WERI-Rb-1 (cell line): ENCODE measurements around the gene ACSM6.
A peak's percentile ranks its signal among the peaks of the same experiment; 100 is the strongest.

Source experiments
- DNase-seq: peaks from one replicate; pipeline ENCODE4 v3.0.0-alpha.2; 2020
- H3K27ac ChIP-seq: fragments of 250-450 bp; sonication (Bioruptor Pico); 2 replicates; pipeline ENCODE4 v1.5.1; 2020; ENCODE audit warnings: mild to moderate bottlenecking, moderate library complexity
- H3K27me3 ChIP-seq: fragments of 250-450 bp; sonication (Bioruptor Pico); 2 replicates; pipeline ENCODE4 v1.5.1; 2021; ENCODE audit warnings: mild to moderate bottlenecking, low read depth, moderate library complexity; ENCODE audit not compliant: insufficient read depth, severe bottlenecking
- H3K36me3 ChIP-seq: fragments of 250-450 bp; sonication (Bioruptor Pico); 2 replicates; pipeline ENCODE4 v1.5.1; 2020; ENCODE audit warnings: mild to moderate bottlenecking, moderate library complexity
- H3K4me3 ChIP-seq: 2 replicates; pipeline ENCODE4 v1.5.1; 2011; ENCODE audit warnings: low read depth, mild to moderate bottlenecking, control low read depth, low read length
- H3K9me3 ChIP-seq: fragments of 250-450 bp; sonication (Bioruptor Pico); 2 replicates; pipeline ENCODE4 v1.5.1; 2021; ENCODE audit warnings: mild to moderate bottlenecking, moderate library complexity; ENCODE audit not compliant: severe bottlenecking
- CTCF ChIP-seq: IDR thresholded peaks from 2 replicates; pipeline ENCODE4 v1.5.1; 2011; ENCODE audit warnings: low read depth, mild to moderate bottlenecking, control low read depth, inconsistent platforms, low read length

The ACSM6 gene

GRCh38 chr10:95240811-95241210, 46.8 kb downstream of the ACSM6 start:
- no peak for TF ChIP-seq CTCF
- no peak for DNase-seq
- peaks cover 79% of the 10 kb centered on the region for H3K36me3 ChIP-seq
- H3K27ac ChIP-seq = no peak overlapping the region
- no peaks in the 10 kb centered on the region for H3K27me3 ChIP-seq
- no peaks in the 10 kb centered on the region for H3K9me3 ChIP-seq
- no peak overlapping the region for H3K4me3 ChIP-seq

GRCh38 chr10:95241533-95241932, 47.5 kb downstream of the ACSM6 start:
- TF ChIP-seq CTCF = no peak
- H3K36me3 ChIP-seq = peaks cover 80% of the 10 kb centered on the region
- H3K27me3 ChIP-seq = no peaks in the 10 kb centered on the region
- DNase-seq = no peak
- no peak overlapping the region for H3K27ac ChIP-seq
- no peak overlapping the region for H3K4me3 ChIP-seq
- H3K9me3 ChIP-seq = no peaks in the 10 kb centered on the region

- H3K36me3 ChIP-seq = peaks cover 79% of the 10 kb centered on the region
- H3K27me3 ChIP-seq = no peaks in the 10 kb centered on the region
- peak; percentile 43 for DNase-seq
- peak; percentile 78 for TF ChIP-seq CTCF
- no peak overlapping the region for H3K27ac ChIP-seq
- H3K4me3 ChIP-seq = no peak overlapping the region
- H3K9me3 ChIP-seq = no peaks in the 10 kb centered on the region
Measured at GRCh38 chr10:95242581-95243317, 48.7 kb downstream of the ACSM6 start.

- no peak for TF ChIP-seq CTCF
- DNase-seq = no peak
- no peaks in the 10 kb centered on the region for H3K27me3 ChIP-seq
- no peak overlapping the region for H3K27ac ChIP-seq
- H3K36me3 ChIP-seq = peaks cover 74% of the 10 kb centered on the region
- H3K9me3 ChIP-seq = no peaks in the 10 kb centered on the region
- H3K4me3 ChIP-seq = no peak overlapping the region
Measured at GRCh38 chr10:95243318-95243617, 49.2 kb downstream of the ACSM6 start.

- H3K4me3 ChIP-seq = no peak overlapping the region
- H3K27me3 ChIP-seq = no peaks in the 10 kb centered on the region
- TF ChIP-seq CTCF = no peak
- no peaks in the 10 kb centered on the region for H3K9me3 ChIP-seq
- no peak overlapping the region for H3K27ac ChIP-seq
- no peak for DNase-seq
- H3K36me3 ChIP-seq = peaks cover 71% of the 10 kb centered on the region
Measured at GRCh38 chr10:95244152-95244551, 50.1 kb downstream of the ACSM6 start.
